Stomach smooth muscle (tissue), 2 donors: ENCODE results near the gene RNF225.

Source experiments
- H3K27ac ChIP-seq: one replicate; pipeline ENCODE4 v1.7.0; 2013; ENCODE audit warnings: mild to moderate bottlenecking, low read length, inconsistent platforms
- H3K27me3 ChIP-seq, 2 donors: one replicate each; pipeline ENCODE4 v1.7.0; 2013; ENCODE audit warnings: low read length in 2 of 2; ENCODE audit not compliant: insufficient read depth in 2 of 2, control insufficient read depth in 1 of 2
- H3K36me3 ChIP-seq, 2 donors: one replicate each; pipeline ENCODE4 v1.7.0; 2013; ENCODE audit warnings: low read length in 2 of 2; ENCODE audit not compliant: control insufficient read depth in 2 of 2, insufficient read depth in 2 of 2
- H3K4me1 ChIP-seq: one replicate; pipeline ENCODE4 v1.7.0; 2013; ENCODE audit warnings: low read length; ENCODE audit not compliant: control insufficient read depth, insufficient read depth
- H3K4me3 ChIP-seq, 2 donors: one replicate each; pipeline ENCODE4 v1.7.0; 2013; ENCODE audit warnings: low read length in 2 of 2
- H3K9ac ChIP-seq, 2 donors: one replicate each; pipeline ENCODE4 v1.7.0; 2013; ENCODE audit warnings: low read length in 2 of 2, mild to moderate bottlenecking in 1 of 2
- H3K9me3 ChIP-seq, 2 donors: one replicate each; pipeline ENCODE4 v1.7.0; 2013; ENCODE audit warnings: low read length in 2 of 2; ENCODE audit not compliant: control insufficient read depth in 2 of 2
- donor health status: healthy.
- donor health status: Pancreatic carcinoma.

RNF225 gene

GRCh38 chr19:58381460-58382212 lies 13.8 kb upstream of the RNF225 start:
- Histone ChIP-seq H3K9ac (peak overlapping the region; percentile 65 to 66), H3K9me3 (no peaks in the 10 kb centered on the region), H3K27me3 (no peaks in the 10 kb centered on the region), H3K36me3 (no peaks in the 10 kb centered on the region), H3K27ac (peak overlapping the region; percentile 92), H3K4me3 (peak overlapping the region; percentile 78 to 85), H3K4me1 (peaks cover 35% of the 10 kb centered on the region)

DNA sequence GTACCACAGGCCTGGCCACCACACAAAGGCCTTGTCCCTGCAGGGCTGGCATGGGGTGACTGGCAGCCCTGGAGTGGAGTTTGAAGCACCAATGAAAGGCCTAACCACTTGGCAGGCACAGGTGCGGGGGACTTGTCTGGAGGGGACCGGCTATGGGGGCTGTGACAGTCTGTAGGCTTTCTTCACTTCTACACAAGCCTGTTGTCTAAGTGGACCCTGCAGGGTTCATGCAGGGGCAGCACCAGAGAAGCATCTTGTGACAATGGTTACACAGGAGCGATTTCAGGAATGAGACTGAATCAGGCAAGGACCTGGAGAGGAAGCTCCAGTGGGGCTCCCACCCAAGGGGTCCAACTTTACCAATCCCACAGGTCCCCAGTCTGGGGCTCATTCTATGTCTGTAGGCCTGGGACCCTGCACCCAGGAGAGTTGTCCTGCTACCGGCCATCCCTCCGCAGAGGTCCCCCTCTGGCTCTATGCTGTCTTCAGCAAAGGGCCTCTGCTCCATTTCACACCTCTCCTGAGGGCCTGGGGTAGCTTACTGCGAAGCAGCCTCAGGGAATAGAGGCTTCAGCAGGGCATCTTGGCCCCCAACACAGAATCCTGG lies 12.4 kb upstream of the RNF225 start:
- no peak overlapping the region for H3K27ac ChIP-seq
- no peak overlapping the region for H3K4me3 ChIP-seq
- no peaks in the 10 kb centered on the region for H3K27me3 ChIP-seq
- peaks cover 0 to under 1% of the 10 kb centered on the region in 2 donors for H3K36me3 ChIP-seq
- H3K9ac ChIP-seq, result no peak overlapping the region
- peaks cover 44% of the 10 kb centered on the region for H3K4me1 ChIP-seq
- H3K9me3 ChIP-seq, result no peaks in the 10 kb centered on the region

DNA sequence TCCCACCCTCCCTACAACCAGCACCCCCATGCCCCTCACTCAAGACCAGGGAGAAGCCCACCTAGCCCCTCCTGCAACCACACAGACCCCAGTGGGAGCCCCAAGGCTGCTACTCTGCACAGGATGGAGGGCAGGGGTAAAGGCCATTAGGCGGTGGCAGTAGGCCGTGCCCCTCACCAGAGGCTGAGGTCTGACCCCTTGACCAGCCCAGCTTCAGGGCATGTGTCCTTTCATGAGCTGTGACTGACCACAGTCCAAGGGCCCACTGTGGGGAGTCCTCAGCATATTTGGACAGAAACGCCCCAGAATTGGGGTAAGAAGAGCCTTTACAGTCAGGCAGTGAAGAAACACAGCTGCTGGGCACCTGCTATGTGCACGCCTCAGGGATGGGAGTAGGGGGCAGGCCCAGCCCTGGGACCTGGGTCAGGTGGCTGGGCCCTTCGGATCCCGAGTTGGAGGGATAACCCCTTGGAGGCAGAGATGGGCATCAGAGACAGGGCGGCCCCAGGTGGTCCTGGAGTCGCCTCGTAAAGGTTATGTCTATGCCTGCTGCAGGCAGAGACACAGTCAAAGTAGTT lies 10.1 kb upstream of the RNF225 start:
- Histone ChIP-seq H3K36me3 (peaks cover 2 to 10% of the 10 kb centered on the region in 2 donors), H3K27me3 (no peaks in the 10 kb centered on the region), H3K27ac (peak overlapping the region; percentile 96), H3K9ac (peak overlapping the region; percentile 95 to 97), H3K9me3 (no peaks in the 10 kb centered on the region), H3K4me1 (peaks cover 34% of the 10 kb centered on the region), H3K4me3 (peak overlapping the region; percentile 76 to 93)

GRCh38 chr19:58385891-58386575 lies 9.4 kb upstream of the RNF225 start:
- H3K27me3 ChIP-seq, result no peaks in the 10 kb centered on the region
- H3K4me1 ChIP-seq, result peaks cover 35% of the 10 kb centered on the region
- H3K36me3 ChIP-seq, result peaks cover 6 to 10% of the 10 kb centered on the region in 2 donors

DNA sequence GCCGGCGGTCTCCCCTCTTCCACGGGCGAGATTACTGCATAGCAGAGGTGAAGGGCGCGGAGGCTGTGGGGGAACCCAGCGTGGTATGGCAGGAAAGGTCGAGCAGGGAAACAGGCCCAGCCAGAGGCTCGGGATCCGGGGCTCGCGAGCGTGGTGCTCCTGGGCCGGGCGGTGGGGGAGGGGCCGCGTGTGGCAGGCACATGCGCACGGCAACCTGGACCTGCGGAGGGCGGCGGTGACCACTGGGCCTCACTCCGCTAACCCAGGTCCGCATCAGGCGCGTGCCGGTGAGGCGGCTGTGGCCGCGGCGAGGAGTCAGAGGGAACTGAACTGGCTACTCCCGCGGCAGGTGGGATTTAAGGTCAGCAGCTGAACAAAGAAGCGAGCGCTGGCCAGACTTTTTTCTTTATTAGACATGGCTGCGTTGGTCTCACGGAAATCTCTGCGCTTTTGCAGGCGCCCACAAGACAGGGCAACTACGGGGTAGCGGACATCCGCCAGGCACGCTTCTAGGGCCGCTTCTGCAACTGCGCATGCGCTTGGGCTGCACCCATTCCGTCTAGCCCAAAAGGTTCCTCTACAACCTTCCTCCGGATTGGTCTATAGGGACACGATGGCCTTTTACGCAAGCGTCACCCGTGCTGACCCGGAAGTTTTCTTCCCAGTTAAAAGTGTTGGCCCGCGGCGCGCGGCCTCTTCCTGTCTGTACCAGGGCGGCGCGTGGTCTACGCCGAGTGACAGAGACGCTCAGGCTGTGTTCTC lies 8.7 kb upstream of the RNF225 start, which contains the start of gene RPS5:
Gene RPS5, plus strand, starts transcription at position 694 of the 762 bp plus-strand sequence. CDS start 869 bp downstream, outside the sequence.
- Histone ChIP-seq H3K27ac (peak within 1 kb of the TSS; percentile 96), H3K9me3 (no peaks in the 10 kb centered on the region), H3K4me3 (peak within 1 kb of the TSS; percentile 93 to 99), H3K4me1 (peaks cover 31% of the 10 kb centered on the region), H3K9ac (peak within 1 kb of the TSS; percentile 95 to 97), H3K36me3 (peaks cover 6 to 10% of the 10 kb centered on the region in 2 donors), H3K27me3 (no peaks in the 10 kb centered on the region)

More at GRCh38 chr19:58385891-58386575, 9.4 kb upstream of the RNF225 start:
- peak overlapping the region; percentile 76 to 93 for H3K4me3 ChIP-seq
- peak overlapping the region; percentile 95 to 97 for H3K9ac ChIP-seq
- peak overlapping the region; percentile 96 for H3K27ac ChIP-seq
- H3K9me3 ChIP-seq, result no peaks in the 10 kb centered on the region

DNA sequence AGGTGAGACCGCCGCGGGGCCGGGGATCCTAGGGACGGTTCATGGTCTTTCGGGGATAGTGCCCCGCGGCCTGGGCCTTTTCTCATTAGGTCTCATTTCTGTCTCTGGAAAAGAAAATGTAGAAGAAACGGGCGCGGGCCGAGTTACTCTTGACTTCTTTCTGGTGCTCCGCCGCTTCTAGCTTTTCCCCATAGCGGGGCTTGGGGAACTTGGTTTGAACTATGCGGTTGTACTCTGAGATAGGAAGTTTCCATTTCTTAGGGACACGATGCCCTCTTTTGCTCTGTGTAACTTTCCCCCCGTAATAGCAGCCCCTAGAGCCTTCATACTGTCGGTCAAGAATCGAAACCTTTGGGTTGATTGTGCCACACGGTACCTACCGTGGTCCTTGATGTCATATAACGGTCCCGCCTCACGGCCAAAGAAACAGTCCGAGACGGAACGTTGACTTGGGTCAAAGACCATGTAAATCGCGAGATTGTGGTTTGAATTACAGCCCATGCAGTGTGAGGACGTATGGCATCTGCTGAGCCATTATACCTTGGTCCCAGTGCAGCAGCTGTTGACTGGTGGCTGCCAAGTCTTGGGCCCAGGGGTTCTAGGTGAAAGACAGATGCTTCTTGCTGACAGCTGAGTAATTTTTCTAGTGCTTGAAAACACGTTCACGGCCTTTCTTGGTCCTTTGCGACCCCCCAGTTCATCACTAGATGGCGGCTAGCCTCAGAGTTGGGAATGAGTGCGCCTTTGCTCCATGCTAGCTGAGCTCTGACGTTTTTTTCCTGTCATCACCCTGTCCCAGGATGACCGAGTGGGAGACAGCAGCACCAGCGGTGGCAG lies 7.9 kb upstream of the RNF225 start:
- Histone ChIP-seq H3K27ac (peak overlapping the region; percentile 96), H3K27me3 (no peaks in the 10 kb centered on the region), H3K36me3 (peaks cover 6 to 10% of the 10 kb centered on the region in 2 donors), H3K4me1 (peaks cover 27% of the 10 kb centered on the region), H3K4me3 (peak overlapping the region; percentile 93 to 99), H3K9ac (peak overlapping the region; percentile 91 to 97), H3K9me3 (no peaks in the 10 kb centered on the region)

GRCh38 chr19:58388175-58388526 lies 7.3 kb upstream of the RNF225 start:
- Histone ChIP-seq H3K4me3 (peak overlapping the region; percentile 93 to 99), H3K9me3 (no peaks in the 10 kb centered on the region), H3K27ac (no peak overlapping the region), H3K4me1 (peaks cover 27% of the 10 kb centered on the region), H3K36me3 (peaks cover 11 to 15% of the 10 kb centered on the region in 2 donors), H3K27me3 (no peaks in the 10 kb centered on the region), H3K9ac (peak overlapping the region in 1 of 2 donors; percentile 91)

GRCh38 chr19:58392945-58393724 lies 2.3 kb upstream of the RNF225 start:
- peaks cover 22 to 25% of the 10 kb centered on the region in 2 donors for H3K27me3 ChIP-seq
- H3K27ac ChIP-seq, result no peak overlapping the region
- H3K36me3 ChIP-seq, result peaks cover 30 to 34% of the 10 kb centered on the region in 2 donors
- H3K9ac ChIP-seq, result no peak overlapping the region
- H3K4me3 ChIP-seq, result no peak overlapping the region
- no peaks in the 10 kb centered on the region for H3K9me3 ChIP-seq
- H3K4me1 ChIP-seq, result peaks cover 8% of the 10 kb centered on the region

- no peak overlapping the region for H3K4me3 ChIP-seq
- H3K9me3 ChIP-seq, result no peaks in the 10 kb centered on the region
- H3K9ac ChIP-seq, result no peak overlapping the region
- no peak overlapping the region for H3K27ac ChIP-seq
- peaks cover 7% of the 10 kb centered on the region for H3K4me1 ChIP-seq
- H3K36me3 ChIP-seq, result peaks cover 30 to 31% of the 10 kb centered on the region in 2 donors
- H3K27me3 ChIP-seq, result peaks cover 25% of the 10 kb centered on the region in 2 donors
Measured at GRCh38 chr19:58393725-58394033, 1.8 kb upstream of the RNF225 start.
